ENCODE results near the gene GIPC2. TPM values are rescaled to one million over a fixed set of nuclear protein-coding genes. Genes with fewer than 3 reads are reported as not detected.

Gene GIPC2
- total and polyA plus RNA-seq, 9 of the 15 experiments (the other 6 are each of a cell fraction or from before 2014, with no cell fraction given) = 0.01 to 0.05 (median 0.04) TPM; not detected in 3

GRCh38 chr1:78003882-78004718 lies 41.7 kb upstream of the GIPC2 start (continued):
- TF ChIP-seq ZNF449 (CRISPR knock-in tag; IDR thresholded peaks at IDR 0.05) (peak; percentile 88), BCL6 (CRISPR knock-in tag; IDR thresholded peaks at IDR 0.05) (peak; percentile 97), SMARCB1 (IDR thresholded peaks at IDR 0.05; ENCODE audit: insufficient read length, low read depth) (no peak), MEIS2 (IDR thresholded peaks at IDR 0.05; ENCODE audit: partially characterized antibody) (peak; percentile 75), XRCC5 (IDR thresholded peaks at IDR 0.05; ENCODE audit: low read depth, low read length) (no peak), JUNB (CRISPR knock-in tag; conservative IDR thresholded peaks at IDR 0.05) (peak; percentile 86), ZNF280A (IDR thresholded peaks at IDR 0.05; ENCODE audit: low read depth, partially characterized antibody) (no peak), SP1 (CRISPR knock-in tag; IDR thresholded peaks at IDR 0.05) (peak; percentile 39; the same call in 1 of the 2 replicates), KLF6 (CRISPR knock-in tag; IDR thresholded peaks at IDR 0.05; ENCODE audit: borderline replicate concordance) (peak; percentile 90), POLR2B (IDR thresholded peaks at IDR 0.05; ENCODE audit: low read depth, partially characterized antibody) (peak; percentile 96), ZNF561 (CRISPR knock-in tag; conservative IDR thresholded peaks at IDR 0.05) (peak; percentile 96), CBX3 (IDR thresholded peaks at IDR 0.05; ENCODE audit: borderline replicate concordance in 1 of 2, low read length in 2 of 2) (peak in 1 of 2 experiments; percentile 61; a peak in 1 of 3 replicates), ZSCAN29 (IDR thresholded peaks at IDR 0.05) (peak; percentile 73; the same call in 1 of the 2 replicates), RFX7 (CRISPR knock-in tag; IDR thresholded peaks at IDR 0.05) (peak; percentile 100), NFE2 (IDR thresholded peaks at IDR 0.05; ENCODE audit: low read depth) (no peak)
- TF ChIP-seq, protein P1, sequence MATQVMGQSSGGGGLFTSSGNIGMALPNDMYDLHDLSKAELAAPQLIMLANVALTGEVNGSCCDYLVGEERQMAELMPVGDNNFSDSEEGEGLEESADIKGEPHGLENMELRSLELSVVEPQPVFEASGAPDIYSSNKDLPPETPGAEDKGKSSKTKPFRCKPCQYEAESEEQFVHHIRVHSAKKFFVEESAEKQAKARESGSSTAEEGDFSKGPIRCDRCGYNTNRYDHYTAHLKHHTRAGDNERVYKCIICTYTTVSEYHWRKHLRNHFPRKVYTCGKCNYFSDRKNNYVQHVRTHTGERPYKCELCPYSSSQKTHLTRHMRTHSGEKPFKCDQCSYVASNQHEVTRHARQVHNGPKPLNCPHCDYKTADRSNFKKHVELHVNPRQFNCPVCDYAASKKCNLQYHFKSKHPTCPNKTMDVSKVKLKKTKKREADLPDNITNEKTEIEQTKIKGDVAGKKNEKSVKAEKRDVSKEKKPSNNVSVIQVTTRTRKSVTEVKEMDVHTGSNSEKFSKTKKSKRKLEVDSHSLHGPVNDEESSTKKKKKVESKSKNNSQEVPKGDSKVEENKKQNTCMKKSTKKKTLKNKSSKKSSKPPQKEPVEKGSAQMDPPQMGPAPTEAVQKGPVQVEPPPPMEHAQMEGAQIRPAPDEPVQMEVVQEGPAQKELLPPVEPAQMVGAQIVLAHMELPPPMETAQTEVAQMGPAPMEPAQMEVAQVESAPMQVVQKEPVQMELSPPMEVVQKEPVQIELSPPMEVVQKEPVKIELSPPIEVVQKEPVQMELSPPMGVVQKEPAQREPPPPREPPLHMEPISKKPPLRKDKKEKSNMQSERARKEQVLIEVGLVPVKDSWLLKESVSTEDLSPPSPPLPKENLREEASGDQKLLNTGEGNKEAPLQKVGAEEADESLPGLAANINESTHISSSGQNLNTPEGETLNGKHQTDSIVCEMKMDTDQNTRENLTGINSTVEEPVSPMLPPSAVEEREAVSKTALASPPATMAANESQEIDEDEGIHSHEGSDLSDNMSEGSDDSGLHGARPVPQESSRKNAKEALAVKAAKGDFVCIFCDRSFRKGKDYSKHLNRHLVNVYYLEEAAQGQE (IDR thresholded peaks at IDR 0.05; ENCODE audit: borderline replicate concordance) = peak; percentile 15; the same call in 1 of the 2 replicates
- TF ChIP-seq, protein P1 (CRISPR knock-in tag; IDR thresholded peaks at IDR 0.05; ENCODE audit: low read depth) = peak; percentile 83; the same call in 1 of the 2 replicates

Data from K562 (cell line).